Measurements from ENCODE around the gene FBXO38.
A peak's percentile ranks its signal among the peaks of the same experiment; 100 is the strongest.
"Not testable (repeated sequence)": the region's sequence is repeated elsewhere in the genome, so short reads cannot be mapped to it uniquely, and the experiment has no call there.

Gene FBXO38

DNA sequence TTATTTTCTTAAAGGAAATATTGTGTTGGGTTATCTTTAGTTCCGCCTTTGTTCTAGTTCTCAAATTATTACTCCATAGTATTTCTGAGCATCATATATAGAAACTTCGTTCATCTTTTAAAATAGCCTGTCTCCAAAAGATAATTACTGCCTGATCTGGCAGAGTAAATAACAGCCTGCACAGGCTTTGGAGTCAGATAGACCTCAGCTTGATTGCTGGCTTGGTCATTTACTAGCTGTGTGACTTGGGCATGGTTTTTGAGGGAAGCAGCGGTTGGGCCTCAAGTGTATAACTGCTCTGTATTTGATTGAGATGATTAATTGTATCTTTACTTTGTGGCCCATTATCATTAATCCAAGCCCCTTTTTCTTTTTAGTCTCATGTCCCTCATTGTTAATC is 50.1 kb downstream of the FBXO38 start:
- no peak for DNase-seq (ENCODE audit: low spot score)

DNA sequence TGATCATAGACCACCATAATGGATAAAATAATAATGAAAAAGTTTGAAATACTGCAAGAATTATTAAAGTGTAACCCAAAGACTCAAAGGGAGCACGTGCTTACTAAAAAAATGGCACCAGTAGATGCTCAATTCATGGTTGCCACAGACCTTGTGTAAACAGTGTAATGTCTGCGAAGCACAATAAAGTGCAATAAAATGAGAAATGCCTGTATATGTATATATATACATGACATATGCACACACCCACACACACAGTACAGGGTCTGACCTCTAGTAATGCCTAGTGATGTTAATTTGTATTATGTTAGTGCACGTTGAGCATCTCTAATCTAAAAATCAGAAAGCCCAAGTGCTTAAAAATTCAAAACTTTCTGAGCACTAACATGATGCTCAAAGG is 52.3 kb downstream of the FBXO38 start:
- no peak for DNase-seq (ENCODE audit: low spot score)

DNA sequence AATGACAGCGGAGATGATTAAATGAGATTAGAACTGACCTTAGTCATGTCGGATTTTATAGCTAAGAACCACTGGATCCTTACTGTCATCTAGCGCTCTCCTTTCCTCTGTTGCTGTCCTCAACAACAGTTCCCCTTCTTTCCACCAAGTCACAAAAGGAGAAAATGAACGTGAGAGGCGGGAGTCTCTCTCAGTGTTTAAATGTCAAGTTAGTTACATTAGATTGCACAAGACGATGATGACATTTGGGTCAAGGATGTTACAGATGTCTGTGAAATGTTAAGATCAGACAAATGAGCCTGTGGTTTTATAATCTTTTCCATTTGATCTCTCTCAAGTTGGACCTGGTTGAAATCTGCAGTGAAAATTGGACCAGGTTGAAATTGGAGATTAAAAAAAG is 53.5 kb downstream of the FBXO38 start:
- no peak for DNase-seq (ENCODE audit: low spot score)

DNA sequence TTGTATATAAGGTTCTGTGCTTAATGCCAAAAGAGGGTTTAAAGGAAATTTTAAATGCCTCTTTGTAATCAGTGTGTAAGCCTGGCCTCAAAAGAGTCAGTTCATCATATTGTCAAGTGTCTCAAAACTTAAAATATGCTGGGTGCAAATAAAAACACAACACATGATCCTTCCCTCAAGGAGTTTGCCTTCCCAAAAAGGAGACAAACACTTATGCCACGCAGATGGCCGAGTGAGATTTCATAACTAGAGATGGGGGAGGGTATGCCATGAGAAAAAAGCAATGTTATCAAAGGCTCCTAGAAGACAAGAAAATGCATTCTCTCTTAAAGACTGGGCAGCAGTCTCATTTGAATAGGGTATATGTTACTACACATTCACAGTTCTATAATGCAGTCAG is 55.2 kb downstream of the FBXO38 start:
- DNase-seq (ENCODE audit: low spot score): no peak

DNA sequence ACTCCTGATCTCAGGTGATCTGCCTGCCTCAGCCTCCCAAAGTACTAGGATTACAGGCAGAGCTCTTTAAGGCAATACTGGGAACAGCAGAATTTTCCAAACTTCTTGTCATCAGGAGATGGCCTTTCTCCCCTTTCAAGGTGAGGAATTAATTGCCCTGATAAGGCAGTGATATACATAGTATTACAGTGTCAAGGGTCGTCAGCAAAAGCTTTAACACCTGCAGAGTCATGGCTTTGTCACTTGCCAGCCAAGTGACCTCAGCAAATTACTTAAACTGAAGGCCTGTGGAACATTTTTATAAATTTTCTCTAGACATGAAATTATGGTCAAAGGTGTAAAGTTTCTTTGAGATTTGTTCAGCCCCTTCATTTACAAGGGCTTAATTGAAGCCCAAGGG is 59.5 kb downstream of the FBXO38 start:
- DNase-seq (ENCODE audit: low spot score): no peak

DNA sequence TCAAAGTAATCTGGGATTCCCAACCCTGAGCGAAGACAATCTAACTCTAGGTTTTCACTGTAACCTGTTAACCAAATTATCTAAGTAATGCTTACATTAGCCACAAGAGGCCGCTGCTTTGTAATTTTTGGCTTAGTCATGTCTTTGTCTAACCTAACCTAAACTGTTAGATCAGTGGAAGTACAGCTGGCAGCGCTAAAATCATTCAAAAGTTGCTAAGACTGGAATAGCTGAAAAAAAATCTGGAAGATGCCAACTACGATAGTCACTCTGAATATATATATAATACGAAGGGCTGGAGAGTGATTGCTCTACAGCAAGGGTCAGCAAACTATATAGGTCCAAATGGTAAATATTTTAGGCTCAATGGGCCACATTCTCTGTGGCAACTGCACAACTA is 60.2 kb downstream of the FBXO38 start:
- DNase-seq (ENCODE audit: low spot score): peak; percentile 73

DNA sequence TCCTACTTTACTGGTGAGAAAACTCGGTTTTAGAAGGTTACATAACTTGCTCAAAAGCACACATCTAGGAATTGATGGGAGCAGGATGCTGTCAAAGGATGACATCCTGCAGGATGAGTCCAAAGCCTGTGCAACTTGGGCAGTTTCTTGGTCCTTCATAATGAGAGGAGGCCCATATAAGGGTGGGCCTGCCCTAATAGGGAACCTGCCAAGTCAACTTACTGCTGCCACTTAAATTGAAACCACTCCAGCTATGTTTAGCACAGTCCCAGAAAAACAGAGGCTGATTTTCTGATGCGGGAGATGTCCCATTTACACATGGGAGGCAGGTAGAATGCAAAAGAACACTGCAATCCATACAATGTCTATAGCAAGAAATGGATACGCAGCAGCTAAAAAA is 61.8 kb downstream of the FBXO38 start:
- DNase-seq (ENCODE audit: low spot score): no peak

DNA sequence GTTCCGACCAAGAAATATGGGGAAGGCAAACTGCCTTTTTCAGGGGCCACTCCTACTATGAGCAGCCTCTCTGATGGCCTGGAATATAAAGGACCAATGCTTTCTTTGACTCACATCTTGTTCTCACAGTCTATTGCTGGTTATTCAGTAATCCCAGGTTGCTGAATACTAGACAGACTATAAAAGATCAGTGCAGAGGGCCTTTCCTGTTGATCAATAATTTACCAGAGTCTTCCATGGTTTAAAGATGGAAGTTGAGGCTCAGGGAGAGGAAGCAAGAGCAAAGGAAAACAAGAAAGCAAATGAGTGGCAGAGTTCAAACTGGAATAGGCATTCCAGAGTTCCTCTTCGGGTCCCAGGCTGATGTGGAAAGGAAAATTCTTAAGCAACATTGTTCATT is 62.9 kb downstream of the FBXO38 start:
- DNase-seq (ENCODE audit: low spot score): no peak

DNA sequence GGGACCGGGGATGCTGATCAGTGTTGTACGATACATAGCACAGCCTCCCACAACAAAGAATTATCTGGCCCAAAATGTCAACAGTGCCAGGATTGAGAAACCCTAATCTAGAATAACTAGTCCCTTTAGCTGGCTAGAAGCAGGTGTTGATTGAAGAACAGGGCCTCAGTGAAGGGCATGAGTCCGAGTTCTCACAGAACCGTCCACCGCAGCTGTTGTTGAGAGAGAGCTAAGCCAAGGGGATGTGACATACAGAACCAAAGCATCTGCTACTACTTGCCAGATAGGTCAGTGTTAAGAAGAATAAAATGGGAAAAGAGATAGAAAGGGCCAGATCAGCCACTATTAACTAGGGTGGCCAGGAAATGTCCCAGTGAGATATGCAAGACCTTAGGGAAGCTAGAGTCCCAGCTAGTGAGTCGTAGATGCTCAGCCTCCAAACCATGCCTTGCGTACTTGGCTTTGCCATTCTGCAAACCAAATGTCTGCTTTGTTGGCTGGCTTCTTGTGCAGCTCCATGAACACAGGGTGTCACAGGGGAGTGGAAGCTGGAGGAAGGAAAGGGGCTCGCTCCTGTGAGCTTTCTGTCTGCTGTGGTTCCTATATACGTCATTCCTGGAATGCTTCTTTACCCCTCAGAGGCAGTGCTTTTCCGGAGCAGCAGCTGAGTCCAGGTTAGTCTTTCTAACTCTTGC is 68.9 kb downstream of the FBXO38 start:
- DNase-seq (ENCODE audit: low spot score): no peak

DNA sequence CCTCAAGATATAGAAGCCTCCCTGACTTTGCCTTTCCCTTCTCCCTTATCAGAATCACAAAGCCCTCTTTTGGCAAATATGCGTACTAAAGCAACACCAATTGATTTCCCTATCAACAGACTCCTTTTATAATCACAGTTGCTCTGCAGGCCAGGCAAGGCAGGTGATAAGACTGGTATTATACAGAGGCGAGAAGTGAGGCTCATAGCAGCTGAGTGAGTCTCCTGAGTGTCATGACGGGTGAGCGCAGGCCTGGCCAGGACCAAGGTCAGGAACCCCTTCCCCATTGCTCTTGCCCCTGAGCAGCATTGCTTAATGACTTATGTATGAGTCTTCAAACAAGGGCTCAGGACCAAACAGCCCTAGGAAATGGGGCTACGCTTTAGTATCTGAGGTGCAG is 70.8 kb downstream of the FBXO38 start:
- no peak for DNase-seq (ENCODE audit: low spot score)

DNA sequence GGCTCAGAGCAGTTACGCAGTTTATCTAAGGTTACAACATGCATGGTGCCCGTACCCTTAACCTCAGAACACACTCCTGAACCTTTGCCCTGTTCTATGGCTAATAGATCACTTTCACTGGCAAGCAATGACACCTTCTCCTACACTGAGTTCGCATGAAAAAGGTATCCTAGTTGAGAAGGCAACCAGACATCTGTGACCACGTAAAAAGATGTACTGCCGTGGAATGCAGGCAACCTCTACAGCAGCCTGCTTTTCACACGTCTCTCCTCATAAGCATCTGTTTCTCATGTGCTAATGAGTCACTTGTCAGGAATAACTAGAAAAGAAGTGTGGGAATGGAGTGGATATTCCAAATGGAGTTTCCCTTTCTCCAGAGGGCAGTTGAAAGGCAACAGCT is 71.4 kb downstream of the FBXO38 start:
- no peak for DNase-seq (ENCODE audit: low spot score)

DNA sequence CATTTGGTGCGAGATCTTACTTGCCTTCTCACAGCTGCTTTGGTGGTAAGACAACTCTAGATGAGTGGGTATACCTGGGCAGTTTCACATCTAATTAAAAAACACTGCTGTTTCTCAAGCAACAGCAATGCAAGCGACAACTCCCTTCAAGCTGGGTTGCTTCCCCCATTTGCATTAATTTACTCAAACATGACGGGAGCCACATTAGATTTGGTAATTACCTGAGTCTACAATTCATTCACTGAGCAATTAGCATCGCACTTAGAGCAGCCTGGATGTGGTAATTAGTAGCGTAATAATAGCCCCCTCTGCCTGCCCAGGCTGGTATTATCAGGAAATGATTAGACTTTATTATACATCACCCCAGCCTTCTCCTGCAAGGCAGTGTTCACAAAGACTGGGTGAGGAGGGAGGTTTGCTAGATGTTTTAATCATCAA is 73.4 kb downstream of the FBXO38 start:
- no peak for DNase-seq (ENCODE audit: low spot score)

DNA sequence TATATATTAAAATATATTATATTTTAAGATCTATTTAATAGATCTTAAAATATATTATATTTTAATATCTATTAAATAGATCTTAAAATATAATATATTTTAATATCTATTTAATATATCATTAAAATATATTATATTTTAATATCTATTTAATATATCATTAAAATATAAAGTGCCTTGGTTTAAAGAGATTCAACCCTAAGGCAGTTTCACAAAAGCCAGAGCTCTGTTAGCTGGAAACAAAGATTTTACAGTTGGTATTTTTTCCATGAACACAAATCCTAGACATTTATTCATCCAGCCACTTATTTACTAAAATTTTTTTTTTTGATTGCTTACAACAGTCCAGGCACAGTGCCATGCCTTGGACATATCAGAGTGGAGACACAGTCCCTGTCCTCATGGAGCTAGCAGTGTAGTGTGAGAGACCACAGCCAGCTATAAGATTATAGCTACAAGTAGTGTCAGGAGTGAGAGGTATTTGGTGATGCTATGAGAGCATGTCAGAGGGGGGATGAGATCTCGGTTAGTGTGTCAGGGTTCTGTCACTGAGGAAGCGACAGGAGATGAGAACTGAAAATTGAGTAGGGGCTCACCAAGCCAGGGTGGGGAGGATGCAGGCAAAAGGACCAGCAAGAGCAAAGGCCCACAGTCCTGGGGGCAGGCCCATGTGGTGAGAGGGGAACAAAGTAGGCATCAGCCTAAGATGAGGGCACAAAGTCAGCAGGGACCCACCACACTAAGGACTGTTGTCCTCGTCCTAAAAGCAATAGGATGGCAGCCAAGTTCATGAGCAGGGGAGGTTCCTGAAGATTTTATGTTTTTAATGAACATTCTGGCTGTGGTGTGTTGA is 74.5 kb downstream of the FBXO38 start:
- no peak for DNase-seq (ENCODE audit: low spot score)

DNA sequence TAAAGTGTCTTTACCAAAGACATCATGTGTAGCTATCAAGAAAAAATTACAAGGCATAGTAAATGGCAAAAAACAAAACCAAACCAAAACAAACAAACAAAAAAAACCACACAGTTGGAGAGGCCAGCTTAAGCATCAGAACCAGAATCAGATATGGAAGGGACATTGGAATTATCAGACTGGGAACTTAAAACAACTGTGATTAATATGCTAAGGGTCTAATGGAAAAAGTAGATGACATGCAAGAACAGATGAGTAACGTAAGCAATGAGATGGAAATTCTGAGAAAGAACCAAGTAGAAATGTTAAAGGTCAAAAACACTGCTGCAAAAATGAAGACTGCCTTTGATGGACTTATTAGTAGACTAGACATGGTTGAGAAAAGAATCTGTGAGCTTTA is 75.9 kb downstream of the FBXO38 start:
- DNase-seq (ENCODE audit: low spot score): no peak

DNA sequence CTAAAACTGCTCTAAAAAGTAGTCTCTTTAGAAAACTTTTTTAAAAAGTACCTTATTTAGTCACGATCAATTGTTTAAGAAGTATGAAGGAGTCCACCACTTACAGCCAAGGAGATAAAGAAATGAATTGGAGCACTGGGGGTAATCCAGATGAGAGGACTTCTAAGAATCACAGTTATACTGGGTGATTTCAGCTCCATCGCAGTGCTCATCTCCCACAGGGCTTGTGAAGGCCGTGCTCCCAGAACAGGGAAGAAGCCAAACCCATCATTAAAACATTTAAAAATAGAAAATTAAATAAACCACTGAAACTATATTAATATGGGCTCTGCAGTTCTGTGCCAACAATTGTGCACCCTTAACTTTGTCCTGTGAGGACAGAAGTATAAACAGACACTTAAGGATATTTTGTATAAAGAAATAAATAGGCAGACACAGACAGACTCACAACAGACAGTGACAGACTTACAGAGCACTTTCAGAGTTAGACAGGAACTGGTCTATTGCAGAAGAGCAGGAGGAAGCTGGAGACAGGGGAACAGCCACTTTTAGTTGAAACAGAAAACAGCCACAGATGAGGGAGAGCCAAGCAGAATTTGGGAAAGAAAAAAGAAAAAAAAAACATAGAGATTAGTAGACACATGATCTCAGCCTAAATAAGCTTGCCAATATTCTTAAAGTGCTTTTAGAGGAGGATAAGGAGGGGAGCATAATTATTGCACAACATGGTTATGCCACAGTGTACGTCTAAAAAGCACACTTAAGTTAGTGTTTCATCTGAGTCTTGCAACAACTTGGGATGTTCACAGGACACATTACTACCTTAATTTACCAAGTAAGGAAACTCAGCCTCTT is 81.8 kb downstream of the FBXO38 start:
- no peak for DNase-seq (ENCODE audit: low spot score)

DNA sequence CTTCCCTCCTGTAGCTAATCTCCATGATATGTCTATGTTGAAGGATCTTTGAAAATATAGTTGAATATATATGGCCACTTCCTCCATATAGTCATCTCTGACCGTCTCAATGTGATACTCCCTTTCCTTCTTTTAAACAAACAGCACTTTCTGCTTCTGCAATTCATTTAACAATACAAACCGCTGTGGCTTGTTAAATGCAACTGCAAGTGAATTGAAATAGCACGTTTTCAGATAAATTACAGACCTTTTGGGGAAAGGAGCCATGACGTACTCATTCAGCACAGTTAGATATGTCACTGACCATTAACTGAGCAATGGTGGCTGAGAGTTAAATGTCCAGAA is 82.5 kb downstream of the FBXO38 start:
- DNase-seq (ENCODE audit: low spot score): no peak

DNA sequence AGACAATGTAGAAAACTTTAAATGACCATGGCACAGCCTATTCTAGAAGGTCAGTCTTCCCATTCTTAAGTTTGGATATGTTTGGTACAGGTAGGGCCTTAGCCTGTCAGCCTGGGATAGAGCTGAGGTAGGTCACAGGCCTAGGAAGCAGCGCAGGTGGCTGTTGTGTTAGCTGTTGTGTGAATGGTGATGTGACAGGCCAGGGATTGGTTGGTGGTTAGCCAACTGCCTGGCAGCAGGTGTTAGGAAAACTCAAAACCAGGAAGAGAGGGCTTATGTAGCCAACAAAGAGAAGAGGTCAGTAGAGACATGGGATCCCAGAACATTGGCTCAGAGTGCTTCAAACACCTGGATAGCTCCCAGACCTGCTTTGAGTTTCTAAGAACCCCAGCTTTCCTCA is 84.2 kb downstream of the FBXO38 start:
- no peak for DNase-seq (ENCODE audit: low spot score)

DNA sequence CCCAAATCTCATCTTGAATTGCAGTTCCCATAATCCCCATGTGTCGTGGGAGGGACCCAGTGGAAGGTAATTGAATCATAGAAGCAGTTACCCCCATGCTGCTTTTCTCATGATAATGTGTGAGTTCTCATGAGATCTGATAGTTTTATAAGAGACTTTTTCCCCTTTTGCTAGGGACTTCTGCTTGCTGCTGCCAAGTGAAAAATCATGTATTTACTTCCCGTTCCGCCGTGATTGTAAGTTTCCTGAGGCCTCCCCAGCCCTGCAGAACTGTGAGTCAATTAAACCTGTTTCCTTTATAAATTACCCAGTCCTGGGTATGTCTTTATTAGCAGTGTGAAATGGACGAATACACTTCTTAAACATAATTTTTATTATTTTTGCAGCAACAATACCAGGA is 85.0 kb downstream of the FBXO38 start:
- DNase-seq (ENCODE audit: low spot score): not testable (repeated sequence)

DNA sequence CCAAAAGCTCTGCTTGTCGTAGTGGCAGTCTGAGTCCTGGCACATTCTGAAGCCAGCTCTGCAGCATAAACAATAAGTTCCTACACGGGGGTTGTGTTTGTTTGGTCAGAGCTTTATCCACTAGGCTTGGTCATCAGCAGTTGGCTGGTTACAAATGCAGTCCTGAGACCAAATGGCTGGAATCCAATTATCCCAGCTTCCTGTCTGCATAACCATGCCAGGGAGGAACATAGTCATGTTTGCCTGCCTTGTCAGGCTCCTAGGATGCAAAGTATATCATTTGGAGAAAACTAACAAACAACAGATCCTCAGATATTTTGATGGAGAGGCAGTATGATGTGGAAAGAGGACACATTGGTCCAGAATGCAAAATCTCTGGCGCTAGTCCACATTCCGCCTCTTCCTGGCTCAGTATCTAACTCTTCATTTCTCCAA is 85.8 kb downstream of the FBXO38 start:
- peak; percentile 67 for DNase-seq (ENCODE audit: low spot score)

DNA sequence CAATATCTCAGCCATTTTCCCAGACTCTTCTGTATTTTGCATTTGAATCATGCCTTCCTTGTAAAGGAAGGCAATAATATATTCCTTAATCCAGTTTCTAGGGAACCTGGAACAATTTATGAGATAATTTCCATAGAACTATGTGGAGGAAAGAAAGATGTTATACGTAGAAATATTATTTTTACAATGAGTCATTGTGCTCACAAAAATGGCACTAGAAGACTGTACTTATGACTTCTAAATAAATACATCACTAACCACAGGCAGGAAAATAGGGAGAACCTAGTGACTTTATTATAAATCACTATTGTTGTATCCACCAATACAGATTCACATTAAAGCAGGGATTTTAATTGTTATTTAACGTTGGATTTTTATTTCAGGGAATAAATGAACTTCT is 87.6 kb downstream of the FBXO38 start:
- no peak for DNase-seq (ENCODE audit: low spot score)

DNA sequence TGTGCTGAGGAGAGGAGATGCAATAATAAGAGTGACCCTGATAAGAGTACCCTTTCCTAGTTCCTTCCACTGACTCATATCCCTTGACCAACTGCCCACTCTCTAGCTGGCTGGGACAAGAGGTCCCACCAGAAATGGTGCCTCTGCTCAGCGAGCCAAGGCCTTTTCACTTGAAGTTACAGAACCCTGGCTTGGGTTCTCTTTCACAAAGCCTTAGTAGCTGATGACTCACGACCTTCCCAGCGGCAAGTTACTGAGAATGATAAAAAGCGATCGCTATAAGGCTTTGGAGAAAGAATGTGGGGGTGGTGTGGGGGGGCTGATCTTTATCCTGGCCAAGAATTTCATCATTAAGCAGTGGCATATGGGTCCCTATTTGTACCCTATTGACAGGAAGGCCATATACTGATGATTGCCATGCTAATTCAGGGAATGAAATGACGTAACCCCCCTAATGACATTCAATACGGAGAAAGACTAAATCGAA is 90.3 kb downstream of the FBXO38 start:
- DNase-seq (ENCODE audit: low spot score): no peak

DNA sequence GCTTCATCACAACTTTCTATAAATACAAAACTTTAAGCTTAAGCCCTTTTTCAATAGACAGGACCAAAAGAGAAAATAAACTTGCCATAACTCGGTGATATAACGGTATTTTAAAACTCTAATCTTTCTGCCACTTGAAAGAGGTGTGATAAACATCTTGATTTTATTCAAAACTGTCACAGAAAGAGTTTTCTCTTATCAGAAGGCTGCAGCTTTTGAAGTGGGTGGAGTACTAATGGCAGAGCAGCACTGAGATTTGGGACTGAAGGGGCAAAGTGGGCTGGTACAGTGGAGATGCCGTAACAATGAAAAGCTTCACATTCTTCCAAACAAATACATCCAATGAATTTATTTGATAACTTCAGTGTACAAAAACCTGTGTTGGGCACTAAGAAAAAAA is 92.5 kb downstream of the FBXO38 start:
- DNase-seq (ENCODE audit: low spot score): no peak

DNA sequence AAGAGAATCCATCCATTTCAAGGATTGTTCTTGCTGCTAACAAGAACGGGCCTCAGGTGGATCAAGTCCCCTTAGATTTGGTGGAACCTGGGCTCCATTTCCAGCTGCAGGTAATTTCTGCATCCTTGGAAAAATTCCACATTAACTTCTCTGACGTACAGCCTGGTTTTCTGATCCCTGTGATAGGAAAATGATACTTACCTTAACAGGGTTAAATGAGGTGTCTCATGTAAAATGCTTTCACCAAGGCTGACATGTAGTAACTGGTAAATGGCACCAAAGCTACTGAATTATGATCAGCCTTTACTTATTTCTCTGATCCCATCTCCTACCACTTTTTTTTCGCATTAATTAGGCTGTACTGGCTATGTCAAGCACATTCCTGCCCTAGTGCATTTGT is 93.7 kb downstream of the FBXO38 start:
- no peak for DNase-seq (ENCODE audit: low spot score)

Measured in AG08395 (cell line).